HG02943 (cell line): Measurements from ENCODE around the gene OGDH.

Source experiments
- ATAC-seq: cut with Tn5 transposase; IDR thresholded peaks from one replicate; pipeline ENCODE4 v1.9.1; 2021; ENCODE audit warnings: mild to moderate bottlenecking, low read depth, moderate library complexity; ENCODE audit not compliant: unreplicated experiment

OGDH gene

DNA sequence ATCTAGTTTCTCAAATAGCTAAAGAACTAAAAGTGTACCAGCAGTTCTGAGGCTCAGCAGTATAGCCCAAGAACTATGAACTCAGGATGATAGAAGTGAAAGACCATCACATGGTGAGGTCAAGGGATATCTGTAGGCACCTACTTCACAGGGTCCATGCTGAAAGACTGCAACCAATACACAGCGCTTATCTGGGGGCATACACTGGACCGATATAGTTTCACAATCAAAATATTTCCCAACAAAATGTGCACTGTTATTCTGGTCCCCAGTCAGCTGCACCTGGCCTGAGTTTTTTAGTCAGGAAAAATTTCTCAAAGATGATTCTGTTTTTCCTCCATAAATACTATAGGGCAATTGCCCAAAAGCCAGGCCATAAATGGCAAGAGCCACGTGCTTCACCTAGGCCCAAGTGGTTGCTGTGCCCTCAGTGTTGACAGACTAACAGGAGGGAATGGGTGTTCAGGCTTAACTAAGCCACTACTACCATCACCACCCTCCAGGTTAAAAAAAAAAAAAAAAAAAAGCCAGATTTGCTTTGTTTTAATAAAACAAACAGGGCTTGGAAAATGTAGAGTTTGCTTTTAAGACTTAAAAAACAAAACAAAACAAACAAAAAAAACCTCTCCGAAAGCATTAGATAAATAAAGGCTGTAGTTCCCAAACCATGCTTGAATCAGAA, 58.5 kb downstream of the OGDH start:
- no peak for ATAC-seq

DNA sequence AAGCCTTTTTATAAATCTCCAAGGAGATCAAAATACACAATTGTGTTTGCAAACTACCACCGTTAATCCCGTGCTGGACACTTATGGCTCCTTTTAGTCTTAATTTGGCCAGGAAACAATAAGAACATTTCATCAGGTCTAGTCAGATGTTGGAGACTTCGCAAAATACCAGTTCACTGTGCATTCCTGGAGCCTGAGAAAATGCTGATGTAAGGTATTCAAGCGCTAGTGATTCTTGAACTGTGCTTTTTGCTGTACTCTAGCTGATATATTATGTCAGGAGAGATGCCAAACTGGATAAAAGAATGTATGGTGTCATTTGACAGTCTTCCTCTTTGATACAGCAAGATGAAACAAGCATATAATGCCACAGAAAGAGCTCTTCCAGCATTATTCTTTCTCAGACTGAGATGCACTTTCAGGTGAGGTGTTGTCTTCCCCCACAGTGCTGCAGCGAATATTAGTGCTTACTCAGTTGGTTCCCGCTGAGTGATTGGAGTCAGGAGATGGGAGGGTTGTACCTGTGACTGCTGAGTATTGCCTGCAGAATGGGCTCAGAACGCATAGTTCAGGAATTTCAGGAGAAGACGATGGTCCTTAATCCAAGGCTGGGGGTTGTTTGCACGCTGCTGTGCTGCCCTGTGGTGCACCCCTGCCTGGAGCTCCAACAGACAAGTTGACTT, 59.2 kb downstream of the OGDH start:
- no peak for ATAC-seq

DNA sequence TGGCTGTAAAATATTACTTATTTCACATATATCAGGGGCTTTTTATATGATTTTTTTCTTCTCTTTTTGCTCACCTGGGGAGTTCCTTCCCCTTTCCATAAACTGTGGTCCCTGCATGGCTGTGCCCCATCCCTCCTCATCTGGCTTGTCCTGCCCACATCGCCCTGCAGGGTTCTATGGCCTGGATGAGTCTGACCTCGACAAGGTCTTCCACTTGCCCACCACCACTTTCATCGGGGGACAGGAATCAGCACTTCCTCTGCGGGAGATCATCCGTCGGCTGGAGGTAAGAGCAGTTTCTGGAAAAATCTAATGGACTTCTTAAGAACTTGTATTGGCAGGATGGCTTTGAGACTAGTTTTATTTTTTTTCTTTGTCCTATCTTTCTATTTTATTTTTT, 60.1 kb downstream of the OGDH start:
- no peak for ATAC-seq

DNA sequence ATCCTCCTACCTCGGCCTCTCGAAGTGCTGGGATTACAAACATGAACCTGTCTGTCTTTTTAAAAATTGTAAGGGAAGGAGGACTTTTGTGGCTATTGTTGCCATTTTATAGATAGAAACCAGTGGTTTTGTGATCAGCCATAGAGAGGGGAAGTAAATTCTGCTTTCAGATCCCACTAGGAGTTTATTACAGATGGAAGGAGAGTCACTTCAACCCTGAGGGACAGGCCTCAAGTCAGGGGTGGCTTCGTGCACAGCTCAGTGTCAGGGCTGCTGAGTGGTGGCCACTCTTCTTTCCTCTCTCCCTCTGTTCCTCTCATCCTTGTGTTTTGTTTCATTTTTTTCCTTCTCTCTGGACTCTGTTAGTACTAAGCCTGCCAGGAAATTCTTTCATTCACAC, 60.8 kb downstream of the OGDH start:
- ATAC-seq = no peak

DNA sequence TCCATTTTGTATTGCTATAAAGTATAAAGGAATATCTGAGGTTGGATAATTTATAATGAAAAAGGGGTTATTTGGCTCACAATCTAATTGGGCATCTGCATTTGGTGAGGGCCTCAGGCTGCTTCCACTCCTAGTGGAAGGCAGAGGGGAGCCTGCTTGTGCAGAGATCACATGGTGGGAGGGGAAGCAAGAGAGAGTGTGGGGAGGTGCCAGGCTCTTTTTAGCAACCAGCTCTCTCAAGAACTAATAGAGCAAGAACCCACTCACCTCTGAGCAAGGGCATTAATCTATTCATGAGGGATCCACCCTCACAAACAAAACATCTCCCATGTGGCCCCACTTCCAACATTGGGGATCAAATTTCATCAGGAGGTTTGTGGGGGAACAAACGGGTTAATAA, 64.6 kb downstream of the OGDH start:
- no peak for ATAC-seq

DNA sequence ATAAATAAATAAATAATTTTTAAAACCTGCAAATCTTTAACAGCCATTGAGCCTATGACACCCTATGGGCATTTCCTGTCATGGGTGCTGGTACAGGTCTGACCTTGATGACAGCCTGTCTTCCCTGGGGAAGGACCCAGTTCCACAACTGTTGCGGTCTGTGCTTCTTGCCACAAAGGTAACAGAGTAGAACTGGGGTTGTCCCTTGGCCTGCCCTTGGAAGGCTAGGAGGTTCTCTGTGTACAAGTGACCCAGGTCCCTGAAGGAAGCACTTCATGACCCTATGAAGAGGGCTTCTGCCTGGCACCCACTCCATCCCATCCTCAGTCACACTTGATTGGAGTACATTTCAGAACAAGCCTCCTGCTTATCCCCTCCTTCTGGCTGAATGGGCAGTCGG, 66.9 kb downstream of the OGDH start:
- no peak for ATAC-seq

DNA sequence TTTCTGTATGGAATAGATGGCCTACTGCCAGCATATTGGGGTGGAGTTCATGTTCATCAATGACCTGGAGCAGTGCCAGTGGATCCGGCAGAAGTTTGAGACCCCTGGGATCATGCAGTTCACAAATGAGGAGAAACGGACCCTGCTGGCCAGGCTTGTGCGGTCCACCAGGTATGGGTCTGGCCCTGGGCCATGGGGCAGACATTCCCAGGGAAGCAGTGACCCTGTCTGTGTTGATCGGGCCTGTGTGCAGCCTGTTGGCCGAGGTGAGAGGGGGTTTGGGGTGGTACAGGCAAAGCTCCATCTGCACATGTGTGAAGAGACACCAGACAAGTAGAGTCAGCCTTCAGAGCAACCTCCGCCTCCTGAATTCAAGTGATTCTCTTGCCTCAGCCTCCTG, 67.3 kb downstream of the OGDH start:
- ATAC-seq = no peak

DNA sequence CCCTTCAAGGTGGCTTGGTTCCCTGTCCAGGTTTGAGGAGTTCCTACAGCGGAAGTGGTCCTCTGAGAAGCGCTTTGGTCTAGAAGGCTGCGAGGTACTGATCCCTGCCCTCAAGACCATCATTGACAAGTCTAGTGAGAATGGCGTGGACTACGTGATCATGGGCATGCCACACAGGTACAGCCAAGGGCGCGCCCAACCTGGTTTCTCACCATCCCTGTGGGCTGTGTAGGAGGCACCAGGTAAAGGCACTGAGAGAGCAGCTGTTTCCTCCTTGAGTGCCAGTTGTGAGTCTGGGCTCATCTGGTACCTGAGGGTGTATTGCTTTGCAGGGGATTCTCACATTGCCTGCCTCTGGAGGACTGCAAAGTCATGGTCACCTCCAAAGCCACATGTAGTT, 68.0 kb downstream of the OGDH start:
- ATAC-seq = no peak

DNA sequence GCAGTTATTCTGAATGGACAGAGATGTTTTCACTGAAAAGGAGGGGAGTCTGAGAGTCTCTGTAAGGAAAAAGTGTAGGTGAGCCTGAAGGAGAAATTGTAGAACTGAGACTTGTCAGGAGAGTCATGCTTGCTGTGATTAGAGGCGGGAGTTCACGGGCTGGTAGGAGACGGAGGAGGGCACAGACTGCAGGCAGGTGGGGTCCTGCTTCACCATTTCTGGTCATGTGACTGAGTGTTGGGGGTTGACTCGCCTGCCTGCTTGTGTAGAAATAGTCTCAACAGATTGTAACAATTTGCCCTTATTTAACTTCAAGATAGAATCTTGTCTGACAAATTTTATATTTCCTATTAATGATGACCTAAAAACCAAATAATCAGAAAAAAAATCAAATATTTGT, 70.3 kb downstream of the OGDH start:
- no peak for ATAC-seq

DNA sequence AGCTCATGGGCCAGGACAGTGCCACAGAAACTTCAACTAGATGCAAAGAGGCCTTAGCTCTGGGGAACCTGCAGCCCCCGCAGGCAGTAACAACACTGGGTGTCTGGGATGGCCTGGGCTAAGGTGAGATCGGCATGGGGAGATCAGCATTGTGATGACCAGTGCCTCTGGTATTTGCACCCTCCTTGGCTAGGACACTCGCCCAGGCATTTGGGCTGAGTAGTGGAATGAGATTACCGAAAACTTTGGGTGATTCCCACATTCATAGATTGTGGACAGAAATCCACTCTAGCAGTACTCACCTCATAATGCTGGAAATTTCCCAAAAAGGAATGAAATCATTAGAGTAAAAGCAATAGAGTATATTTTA, 71.7 kb downstream of the OGDH start:
- no peak for ATAC-seq

DNA sequence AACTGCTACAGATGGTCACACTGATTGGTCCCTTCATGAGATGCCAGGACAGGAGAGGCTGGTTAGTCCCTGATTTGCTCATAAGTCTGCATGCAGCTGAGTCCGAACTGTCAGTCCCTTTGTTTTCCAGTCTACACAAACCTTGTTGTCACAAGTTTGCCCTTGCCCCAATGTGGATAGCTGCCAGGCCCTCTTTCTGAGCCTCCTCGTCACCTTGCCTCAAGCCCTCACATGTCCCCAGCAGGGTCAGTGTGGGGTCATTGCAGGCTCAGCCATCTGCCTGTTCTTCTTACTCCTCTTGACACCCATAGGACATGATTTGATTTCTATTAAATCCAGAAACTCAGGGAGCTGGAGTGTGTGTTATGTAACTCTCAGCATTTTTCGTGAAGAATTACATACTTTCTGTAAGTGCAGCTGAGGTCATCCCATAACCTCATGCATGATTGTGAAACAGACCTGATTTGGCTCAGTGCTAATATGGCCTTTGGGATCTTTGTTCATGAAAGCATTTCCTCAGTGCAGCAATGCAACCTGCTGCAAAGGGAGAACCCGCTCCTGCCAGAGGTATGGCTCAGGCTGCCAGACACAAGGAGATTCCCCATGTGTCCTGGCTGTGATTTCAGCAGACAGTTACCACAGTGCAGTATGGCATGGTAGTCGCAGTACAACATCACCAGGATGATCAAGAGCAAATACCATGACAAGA, 72.2 kb downstream of the OGDH start:
- no peak for ATAC-seq

DNA sequence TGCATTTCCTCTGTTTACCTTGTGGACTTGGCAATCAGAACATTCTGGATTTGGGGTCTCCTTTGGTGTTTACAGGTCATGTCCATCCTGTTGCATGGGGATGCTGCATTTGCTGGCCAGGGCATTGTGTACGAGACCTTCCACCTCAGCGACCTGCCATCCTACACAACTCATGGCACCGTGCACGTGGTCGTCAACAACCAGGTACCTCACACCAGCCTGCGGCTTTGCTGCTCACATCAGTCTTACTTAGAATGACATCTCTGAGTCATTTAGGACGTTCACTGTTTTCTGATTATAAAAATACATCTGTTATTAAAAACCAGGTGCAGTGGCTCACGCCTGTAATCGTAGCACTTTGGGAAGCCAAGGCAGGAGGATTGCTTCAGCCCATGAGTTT, 75.2 kb downstream of the OGDH start:
- no peak for ATAC-seq

DNA sequence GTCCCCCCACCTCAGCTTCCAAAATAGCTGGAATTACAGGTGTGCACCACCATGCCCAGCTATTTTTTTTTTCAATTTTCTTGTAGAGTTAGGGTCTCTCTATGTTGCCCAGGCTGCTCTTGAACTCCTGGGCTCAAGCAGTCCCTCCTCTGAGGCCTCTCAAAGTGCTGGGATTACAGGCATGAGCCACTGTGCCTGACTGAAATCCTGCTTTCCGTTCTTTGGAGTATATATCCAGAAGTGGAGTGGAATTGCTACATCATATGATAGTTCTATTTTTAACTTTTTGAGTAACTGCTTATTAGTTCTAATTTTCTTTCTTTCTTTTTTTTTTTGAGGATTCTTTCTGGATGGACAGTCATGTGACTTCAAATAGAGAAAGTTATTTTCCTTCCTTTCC, 79.3 kb downstream of the OGDH start:
- ATAC-seq = no peak

DNA sequence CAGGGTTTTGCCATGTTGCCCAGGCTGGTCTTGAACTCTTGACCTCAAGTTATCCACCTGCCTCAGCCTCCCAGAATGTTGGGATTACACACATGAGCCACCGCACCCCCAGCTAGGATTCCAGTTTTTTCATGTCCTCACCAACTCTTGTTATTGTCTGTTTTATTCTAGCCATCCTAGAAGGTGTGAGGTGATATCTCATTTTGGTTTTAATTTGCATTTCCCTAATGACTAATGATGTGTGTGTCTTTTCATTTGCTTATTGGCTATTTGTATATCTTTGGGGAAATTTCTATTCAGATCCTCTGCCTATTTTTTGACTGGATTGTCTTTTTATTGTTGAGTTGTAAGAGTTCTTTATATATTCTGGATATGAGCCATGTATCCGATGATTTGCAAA, 83.0 kb downstream of the OGDH start:
- ATAC-seq = no peak

DNA sequence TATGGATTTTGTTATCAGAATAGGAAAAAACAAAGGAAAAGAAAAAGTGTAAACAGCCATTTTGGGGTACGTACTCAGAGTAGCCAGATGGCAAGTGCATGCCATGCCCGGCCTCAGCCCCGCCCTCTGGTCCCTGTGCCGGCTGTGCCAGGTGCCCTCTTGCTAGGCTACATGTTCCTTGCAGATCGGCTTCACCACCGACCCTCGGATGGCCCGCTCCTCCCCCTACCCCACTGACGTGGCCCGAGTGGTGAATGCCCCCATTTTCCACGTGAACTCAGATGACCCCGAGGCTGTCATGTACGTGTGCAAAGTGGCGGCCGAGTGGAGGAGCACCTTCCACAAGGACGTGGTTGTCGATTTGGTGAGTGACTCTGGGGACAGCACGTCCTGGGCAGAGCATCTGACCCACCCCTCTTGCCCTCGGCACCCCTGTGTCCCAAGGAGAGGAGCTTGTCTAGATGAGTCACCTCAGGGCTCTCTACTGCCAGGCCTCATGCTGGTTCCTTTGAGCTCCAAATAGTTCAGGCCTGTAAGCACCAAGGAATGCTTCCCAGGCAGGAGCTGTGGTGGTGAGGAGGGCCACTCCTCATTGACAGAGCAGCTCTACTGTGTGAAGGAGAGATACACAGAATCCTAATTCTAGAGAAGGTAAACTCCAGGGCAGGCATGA, 87.3 kb downstream of the OGDH start:
- ATAC-seq = no peak

DNA sequence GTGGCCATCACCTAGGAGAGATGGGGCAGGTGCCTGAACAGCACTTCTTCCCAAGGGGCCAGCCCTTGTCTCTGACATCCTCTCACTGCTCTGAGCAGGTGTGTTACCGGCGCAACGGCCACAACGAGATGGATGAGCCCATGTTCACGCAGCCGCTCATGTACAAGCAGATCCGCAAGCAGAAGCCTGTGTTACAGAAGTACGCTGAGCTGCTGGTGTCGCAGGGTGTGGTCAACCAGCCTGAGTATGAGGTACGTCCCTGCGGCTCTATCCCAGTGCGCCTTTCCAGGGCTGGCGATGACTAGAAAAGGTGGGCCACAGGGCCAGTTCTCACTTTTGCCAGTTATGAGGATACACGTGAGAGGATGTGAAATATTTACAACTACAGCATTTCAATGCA, 87.9 kb downstream of the OGDH start:
- ATAC-seq = no peak

DNA sequence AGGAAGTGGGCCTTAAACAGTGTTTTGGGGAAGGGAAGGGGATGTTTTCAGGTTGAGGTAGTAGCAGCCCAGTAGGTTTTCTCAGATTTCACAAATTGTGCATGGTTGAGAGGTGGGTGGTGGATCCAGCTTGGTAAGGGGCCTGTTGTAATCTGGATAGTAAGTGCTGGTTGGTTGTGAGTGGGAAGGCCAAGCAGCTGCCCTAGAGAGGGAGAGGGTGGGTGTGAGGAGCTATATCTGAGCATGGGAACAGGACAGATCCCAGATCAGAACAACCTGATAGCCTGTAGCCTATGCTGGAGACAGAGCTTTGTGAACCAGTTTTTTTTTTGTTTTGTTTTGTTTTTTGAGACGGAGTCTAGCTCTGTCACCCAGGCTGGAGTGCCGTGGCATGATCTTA, 88.3 kb downstream of the OGDH start:
- ATAC-seq = no peak

DNA sequence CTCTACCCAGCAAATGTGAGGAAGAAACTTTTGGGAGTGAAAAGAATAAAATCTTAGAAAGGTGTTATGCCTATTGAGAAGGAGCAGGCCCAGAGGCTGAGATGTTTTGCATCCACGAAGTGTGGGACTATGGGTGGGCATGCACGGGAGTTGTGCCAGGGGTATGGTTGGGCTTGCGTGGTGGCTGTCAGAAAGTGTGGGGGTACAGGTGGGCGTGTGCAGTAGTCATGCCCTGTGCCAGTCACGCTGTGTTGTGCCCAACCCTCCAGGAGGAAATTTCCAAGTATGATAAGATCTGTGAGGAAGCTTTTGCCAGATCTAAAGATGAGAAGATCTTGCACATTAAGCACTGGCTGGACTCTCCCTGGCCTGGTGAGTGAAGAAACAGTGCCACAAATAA, 89.3 kb downstream of the OGDH start:
- no peak for ATAC-seq

DNA sequence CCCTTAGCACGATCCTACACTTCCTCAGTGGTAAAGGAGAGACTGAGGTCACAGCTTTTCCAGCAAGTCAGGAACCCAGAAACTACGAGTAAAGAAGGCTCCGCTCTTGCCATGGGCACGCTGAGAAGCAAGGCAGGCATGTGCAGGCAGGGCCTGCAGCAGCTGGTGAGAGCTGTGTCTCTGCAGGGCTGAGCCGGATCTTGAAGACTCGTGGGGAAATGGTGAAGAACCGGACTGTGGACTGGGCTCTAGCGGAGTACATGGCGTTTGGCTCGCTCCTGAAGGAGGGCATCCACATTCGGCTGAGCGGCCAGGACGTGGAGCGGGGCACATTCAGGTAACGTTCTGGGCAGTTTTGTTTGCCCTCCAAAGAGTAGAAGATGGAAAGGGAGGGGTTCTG, 90.3 kb downstream of the OGDH start:
- no peak for ATAC-seq

DNA sequence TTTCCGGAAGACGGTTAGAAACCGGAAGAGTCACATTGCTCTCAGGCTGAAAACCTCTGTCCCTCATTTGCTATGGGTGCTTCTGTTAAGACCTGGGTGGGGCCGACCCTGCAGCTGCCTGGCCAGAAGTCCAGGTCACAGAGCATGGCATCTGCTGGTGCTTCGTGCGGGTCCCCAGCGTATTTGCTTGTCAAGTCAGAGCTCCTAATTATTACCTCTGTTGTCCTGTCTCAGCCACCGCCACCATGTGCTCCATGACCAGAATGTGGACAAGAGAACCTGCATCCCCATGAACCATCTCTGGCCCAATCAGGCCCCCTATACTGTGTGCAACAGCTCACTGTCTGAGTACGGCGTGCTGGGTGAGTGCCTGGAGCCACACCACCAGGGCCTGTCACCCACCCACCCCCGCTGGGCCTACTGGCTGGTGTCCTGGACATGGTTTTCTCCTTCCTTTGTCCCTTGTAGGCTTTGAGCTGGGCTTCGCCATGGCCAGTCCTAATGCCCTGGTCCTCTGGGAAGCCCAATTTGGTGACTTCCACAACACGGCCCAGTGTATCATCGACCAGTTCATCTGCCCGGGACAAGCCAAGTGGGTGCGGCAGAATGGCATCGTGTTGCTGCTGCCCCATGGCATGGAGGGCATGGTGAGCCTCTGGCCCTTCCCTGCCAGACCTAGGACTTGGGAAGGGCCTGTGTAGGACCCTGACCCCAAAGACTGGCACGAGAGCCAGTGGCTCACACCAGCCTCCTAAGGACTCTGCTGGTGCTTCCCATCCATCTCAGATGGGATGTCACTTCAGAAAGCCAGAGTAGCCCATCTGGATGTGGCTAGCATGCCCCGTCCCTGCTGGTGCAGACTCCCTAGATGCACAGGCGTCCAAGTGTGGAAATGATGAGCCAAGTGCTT, 91.0 kb downstream of the OGDH start:
- ATAC-seq = no peak
